Stimulated activated CD4-positive, alpha-beta T cell treated with anti-CD3 and anti-CD28 coated beads, TNF-alpha, amount 100 ng/mL, for 4 hours (primary cell): ENCODE data around the gene MRPL2.
A peak's percentile ranks its signal among the peaks of the same experiment; 100 is the strongest.
"Not testable (repeated sequence)": the region's sequence is repeated elsewhere in the genome, so short reads cannot be mapped to it uniquely, and the experiment has no call there.

ENCODE experiments used
- DNase-seq, 3 experiments: peaks; one replicate each; pipeline ENCODE4 v3.0.0-alpha.2; 2020; ENCODE audit warnings: low read depth in 3 of 3

MRPL2 gene

DNA sequence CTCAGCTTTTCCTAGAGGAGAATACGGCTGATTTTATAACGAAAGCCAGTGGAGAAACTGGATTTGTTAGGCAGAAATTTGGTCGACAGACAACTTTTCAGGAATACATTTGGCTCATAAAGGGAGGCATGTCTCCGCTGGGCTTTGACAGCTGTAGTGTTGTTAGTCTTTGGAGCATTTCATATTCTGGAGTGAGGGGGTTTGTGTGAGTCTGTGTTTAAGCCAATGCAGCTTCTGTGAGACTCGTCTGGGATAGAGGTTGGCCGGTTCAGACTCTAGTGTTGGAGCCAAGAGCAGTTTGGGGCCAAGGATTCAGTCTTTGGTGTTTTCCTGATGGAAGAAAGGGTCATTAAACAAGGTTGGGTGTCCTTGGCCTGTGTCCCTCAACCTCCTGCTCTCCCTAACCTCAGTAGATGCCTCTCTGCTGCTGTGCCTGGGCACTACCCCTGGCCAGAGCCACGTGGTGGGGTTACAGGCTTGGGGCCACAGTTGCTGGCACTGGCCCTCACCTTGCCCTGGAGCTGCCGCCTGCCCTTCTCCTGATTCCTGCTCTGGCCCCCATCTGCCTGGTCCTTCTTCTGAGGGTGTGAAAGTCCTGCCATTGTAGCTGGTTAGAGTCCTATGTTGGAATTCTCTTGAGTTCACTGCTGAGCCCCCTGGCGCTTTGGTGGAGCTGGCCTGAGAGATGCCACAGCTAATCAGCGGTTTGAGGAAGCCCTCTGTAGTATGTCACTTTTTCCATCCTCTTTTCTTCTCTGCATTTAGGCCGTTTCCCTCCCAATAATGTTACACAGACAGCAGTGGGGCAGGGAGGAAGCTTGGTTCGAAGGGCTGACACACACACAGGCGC is 23.8 kb upstream of the MRPL2 start:
- DNase-seq, result no peak

DNA sequence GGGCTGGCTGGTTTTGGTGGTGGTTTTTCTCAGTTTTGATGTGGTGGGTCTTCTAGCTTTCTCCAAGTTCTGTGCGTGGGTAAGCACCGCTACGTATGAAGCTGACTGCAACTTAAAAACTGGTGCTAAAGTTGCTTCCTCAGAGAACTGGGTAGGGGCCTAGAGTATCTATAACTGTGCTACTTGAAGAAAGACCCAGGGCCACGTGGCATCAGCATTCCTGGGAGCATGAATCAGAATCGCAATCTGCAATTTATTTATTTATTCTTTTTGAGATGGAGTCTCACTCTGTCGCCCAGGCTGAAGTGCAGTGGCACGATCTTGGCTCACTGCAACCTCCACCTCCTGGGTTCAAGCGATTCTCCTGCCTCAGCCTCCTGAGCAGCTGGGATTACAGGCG is 22.7 kb upstream of the MRPL2 start:
- not testable (repeated sequence) for DNase-seq

DNA sequence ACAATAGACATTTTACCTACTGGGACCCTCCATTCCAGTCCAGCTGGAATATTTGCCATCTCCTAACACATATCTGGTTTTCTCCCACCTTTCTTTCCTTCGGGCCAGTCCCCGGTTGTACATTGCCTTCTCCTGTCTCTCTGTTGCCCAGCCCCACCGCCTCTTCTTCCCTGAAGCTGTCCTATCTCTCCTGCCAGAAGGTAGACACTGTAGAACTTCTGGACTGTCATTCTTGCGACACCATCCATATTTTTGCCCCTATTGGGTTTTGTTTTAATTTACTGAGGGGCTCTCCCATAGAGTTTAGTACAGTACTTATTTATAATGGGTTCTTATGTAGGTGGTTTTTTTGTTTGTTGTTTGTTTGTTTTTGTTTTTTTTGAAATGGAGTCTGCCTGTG is 21.8 kb upstream of the MRPL2 start:
- DNase-seq, result no peak

DNA sequence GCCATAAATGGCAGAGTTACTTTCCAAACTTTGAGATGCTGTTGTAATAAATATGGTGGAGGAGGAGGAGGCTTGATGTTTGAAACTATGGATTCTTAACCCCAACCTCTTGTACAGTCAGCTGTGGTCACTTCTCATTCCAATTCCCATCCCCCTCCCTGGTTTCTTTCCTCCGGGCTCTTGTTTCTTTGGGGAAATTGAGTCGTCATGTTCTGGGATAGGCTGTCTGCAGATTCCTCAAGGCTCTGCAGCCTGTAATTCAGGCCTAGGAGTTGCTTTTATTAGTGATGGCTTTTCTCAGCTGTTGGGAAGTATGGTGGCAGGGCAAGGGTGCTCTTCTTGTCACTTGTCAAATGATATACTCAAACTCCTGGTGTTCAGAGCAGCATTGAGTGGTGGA is 19.5 kb upstream of the MRPL2 start:
- no peak for DNase-seq

DNA sequence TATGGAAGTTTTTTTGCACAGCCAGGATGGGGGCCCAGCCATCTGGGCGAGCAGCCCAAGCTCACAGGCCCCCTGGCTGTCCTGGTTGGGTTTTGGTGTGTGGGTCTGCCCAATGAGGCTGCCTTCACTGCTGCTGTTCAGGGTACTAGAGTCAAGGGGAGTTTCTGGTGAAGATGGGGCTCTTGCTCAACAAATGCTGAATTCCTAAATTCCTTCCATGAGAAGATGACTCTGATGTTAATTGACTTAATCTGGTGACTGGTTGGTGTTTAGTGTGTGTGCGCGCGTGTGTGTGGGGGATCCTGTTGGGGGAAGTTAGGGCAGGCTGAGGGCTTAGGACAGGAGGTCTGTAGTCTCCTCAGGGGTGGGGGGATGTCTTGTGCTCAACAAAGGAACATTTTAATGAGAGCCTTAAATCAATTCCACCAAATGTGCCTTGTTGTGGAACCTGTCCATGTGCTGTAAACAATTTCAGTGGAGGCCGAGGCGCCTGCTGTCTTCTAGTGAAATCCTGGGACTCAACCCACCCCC is 18.8 kb upstream of the MRPL2 start:
- DNase-seq, result no peak

DNA sequence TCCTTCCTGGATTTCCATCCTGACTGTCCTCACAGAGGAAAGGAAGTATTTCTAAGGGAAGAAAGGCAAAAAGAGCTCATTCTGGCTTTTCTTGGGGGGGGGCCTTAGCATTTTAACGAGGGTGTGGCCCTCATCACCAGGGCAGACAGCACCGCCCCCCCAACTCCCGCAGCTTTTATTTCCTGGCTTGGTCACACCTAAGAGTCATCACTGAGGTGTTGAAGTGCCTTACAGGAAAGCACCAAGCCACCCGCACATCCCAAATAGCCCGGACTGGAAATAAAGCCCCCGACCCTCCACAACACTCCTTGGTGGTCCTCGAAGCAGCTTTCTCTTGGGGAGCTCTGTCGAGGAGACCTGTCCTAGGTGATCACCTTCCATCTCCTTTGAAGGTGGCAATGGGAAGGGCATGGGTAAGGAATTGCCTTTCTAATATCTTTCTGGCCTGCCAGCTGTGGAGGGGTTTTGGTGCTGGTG is 18.1 kb upstream of the MRPL2 start:
- DNase-seq, result no peak

DNA sequence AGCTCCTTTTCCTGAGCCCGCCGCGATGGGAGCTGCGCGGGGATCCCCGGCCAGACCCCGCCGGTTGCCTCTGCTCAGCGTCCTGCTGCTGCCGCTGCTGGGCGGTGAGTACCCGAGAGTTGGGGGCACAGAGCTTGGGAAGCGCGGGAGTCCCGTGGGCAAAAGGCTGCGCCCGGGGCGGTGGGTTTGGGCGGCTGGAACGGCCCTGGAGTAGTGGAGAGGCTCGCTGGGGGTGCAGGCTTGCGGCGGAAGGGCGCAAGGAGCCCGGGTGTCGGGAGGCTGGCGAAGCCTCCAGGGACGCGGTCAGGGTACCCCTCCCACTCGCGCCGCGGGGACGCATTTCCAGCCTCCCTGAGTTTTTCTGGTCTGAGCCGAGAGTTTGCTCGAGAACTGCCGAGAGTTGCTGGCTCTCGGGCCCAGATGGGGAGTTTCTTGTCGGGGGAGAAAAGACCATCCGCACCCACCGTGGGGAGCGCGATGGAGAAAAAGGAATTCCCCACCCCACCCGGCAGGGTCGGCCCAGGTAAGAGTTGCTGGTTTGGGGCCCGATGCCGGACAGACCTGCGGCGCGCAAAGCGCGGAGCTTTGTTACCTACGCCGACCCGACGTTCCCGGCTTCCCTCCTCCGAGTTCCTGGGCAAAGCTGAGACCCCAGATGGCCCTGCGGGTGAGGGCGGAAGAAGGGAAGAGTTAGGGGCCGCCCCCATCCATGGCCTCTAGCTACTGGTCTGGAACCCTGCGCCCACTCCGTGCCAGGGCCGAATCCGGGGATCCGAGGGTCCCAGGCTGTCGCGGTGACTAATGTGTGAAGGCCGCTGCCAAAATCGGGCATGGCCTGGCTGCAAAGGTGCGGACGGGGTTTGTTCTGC is 17.5 kb upstream of the MRPL2 start:
- DNase-seq, result peak in 1 of 3 experiments; percentile 12

DNA sequence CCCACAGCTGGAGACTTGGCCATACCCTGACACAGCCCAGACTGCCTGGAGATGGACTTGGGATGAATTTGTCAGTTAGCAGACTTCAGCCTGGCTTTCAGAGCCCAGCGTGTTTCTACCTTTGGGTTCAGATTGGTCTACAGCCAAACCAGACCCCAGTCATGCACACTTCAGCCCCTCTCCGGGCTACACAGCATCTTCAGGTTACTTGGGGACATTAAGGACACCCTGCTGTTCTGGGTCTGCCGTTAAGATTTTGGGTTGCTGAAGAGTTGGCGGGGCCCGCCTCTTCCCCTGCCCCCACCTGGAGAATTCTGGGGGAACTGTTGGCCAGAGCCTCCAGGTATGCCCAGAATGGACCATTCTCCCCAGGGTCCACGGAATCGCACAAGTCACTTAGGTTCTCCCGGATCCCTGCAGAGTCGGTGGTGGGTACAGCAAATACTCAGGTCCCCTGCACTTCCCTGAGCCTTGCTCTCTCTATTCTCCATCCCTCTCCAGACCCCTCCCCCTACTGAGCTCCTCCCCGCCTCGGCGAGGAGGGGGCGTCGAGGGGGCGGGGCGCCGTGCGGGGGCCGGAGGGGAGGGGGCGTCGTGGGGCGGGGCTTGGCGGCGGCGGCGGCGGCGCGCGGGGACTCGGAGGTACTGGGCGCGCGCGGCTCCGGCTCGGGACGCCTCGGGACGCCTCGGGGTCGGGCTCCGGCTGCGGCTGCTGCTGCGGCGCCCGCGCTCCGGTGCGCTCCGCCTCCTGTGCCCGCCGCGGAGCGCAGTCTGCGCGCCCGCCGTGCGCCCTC is 16.6 kb upstream of the MRPL2 start, which contains the start of gene PTK7:
PTK7 (plus strand) TSS at position 645 of the 794 bp plus-strand sequence. CDS start 175 bp downstream, outside the sequence.
- DNase-seq, result peak in 2 of 3 experiments; percentile 23 to 24

DNA sequence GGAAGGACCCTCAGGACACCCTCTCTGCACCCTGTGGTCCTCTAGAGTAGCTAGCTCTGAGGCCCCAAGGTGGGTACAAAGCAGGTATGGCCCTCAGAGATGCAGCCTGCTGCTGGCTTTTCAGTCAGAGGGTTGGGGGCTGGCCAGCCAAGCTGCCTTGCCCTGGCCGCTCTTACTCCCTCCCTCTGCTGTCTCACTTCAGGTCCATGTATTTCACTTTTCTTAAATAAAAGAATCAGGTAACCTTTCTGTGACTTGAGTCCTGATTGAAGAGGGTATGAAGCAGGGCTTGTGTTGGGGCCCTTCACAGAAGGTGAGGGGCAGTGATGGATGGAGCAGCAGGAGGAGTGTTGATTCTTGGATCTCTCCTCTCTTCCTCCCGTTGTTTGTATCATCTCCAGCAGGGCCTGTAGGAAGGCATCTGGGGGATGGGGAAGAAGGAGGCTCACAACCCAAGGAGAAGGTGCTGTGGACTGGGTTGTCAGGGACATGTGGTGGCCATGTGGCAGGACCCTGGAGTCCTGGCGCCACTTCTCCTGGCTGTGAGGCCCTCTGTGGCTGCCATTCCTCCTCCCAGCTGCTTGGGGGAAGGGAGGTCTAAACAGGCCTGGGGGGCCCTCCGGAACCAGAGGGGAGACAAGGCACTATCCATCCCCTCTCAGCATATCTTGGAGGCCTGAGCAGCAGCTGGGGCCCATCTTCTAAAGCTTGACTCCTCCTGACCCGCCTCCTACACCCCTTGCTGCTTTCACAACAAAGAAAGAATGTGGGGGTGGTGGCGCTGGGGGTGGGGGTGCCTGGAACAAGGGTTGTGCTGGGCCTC is 15.8 kb upstream of the MRPL2 start:
- no peak for DNase-seq

DNA sequence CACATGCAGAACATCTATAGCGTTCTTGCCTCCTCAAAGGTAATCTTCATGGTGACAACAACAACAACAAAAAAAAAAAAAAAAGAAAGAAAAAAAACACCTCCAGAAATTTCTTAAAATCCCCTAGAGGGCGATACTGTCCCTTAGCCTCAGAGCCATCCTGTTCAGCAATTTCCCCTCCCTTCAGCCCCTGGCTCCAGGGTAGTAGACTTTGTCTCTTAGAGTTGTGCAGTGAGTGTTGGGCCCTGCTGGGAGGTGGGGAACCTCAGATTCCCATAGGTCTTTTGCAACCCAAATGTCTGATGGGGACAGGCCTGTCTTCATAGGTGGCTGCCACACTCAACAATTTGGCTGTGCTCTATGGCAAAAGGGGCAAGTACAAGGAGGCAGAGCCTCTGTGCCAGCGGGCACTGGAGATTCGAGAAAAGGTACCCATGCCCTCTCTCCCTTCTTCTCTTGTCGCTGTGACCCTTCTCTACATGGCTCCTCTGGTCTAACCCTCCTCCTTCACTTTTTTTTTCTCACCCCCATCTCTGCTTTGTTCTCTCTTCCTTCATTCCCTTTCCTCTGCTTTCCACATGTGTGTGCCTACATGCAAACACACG is 10.9 kb upstream of the MRPL2 start:
- no peak for DNase-seq

DNA sequence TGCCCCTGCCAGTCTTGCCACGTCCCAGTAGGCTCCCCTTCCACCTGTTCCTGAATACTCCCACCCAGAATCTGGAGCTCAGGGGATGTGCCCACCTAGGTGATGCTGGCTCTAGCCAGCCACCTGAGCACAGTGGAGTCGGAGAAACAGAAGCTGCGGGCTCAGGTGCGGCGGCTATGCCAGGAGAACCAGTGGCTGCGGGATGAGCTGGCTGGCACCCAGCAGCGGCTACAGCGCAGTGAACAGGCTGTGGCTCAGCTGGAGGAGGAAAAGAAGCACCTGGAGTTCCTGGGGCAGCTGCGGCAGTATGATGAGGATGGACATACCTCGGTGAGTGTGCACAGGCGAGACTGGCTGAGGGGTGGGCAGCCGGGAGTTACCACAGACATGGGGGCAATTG is 3.6 kb upstream of the MRPL2 start:
- no peak for DNase-seq

DNA sequence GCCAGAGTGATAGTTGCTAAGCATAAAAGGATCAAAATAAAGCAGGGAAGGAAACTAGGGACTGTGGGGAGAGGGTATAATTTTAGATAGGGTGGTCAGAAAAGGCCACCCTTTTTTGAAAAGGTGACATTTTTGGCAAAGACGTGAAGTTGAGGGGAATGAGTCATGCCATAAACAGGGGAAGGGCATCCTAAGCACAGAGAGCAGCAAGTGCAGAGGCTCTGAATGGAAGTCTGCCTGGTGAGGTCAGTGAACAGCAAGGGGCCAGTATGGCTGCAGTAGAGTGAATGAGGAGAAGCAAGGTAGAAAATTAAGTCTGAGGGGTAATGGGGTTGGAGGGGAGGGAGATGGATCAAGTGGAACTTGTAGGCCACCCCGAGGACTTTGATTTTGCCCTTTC is 2.6 kb upstream of the MRPL2 start:
- no peak for DNase-seq

DNA sequence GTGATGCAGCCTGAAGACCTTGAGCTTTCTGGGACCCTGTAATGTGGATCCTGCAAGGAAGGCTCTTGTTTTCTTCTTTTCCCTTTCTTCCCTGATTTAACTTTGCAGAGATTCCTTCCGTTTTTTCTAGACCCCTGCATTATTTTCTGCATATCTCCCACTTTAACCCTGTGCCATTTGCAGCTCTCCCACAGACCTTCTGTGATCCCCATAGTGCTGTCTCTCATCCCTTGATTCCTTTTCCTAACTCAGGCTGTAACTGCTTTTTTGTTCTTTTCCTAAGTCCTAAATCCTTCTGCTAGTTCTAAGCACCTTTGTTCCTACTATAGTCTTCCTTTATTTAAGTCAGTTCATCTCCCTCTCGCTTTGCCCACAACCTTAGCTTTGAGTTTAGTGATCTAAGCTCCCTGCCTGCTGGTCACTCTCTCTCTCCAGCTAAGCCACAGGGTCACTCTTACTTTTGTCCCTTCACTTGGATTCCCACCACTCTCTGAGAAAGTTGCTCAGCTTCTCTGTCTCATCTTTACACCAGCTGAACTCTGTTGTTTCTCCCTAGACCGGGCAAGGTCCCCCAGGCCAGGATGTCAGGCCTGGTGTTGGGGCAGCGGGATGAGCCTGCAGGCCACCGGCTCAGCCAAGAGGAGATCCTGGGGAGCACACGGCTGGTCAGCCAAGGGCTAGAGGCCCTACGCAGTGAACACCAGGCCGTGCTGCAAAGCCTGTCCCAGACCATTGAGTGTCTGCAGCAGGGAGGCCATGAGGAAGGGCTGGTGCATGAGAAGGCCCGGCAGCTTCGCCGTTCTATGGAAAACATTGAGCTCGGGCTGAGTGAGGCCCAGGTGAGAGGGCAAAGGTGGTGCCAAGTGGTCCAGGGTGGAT is 1.8 kb upstream of the MRPL2 start:
- no peak for DNase-seq

DNA sequence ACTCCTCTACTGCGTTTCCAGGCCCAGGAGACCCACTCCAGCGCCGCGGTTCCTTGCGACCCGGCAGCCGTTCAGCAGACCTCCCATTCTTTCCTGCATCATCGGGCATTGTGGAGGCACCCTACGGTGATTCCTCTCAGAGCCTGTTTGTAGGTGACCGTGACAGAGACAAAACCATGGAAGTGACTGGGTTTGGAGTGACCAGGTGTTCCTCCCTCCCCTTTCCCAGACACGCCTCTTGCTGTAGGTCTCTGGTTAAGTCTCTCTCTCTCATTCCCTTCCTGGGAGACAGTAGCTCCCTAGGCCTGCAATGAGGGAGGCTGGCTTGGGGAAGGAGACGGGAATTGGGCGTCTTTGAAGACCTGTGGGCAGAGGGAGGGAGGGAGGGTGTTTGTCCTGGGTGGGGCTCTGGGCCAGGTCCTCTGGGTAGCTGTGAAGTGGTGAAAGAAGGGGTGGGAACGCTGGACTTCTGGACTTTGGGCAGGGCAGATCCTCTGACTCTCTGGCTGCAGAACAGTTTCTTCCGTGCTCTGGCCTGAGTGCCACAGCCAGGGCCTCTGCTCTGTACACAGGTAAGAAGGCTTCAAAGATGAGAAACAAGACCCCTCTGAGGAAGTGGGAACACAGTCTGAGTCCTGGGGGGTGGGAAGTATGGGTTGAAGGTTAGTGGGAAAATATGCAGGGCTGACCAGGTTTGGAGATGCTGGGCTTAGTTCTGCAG is 960 bp upstream of the MRPL2 start:
- DNase-seq, result no peak

DNA sequence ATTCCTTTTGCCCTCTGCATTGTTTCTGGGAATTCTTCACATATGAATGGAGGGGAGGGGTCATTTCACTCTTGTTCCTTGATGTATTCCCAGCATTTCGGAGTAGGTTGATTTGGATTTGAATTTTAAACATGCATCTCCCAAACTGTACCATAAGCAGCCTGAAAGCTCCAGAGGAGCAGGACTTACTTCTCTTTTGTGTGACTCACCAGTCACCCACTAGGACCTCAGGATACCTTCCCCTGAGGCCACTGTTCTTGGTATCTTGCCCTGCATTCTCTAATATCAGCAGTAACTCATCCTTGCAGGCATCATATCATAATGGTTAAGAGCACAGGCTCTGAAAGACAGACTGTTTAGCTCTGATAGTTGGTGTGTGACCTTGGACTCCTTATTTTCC is 703 bp downstream of the MRPL2 start:
- DNase-seq, result no peak

DNA sequence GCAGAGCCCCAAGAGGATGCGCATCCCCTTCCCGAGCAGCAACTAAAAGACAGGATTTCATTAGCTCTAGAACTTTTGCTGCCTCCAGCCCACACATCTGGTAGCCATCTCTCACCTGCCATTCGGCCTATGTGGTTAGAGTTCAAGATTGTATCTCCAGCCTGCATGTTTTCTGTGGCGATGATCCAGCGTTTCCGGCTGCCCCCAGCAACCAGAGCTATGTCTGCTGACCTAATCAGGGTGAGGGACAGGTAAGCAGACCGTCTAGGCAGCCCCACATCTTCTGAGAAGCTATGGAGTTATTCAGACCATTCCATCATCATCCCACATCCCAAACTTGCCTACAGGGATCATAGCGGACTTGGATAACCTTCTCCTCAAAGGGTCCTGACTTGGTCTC is 3.3 kb downstream of the MRPL2 start:
- DNase-seq, result no peak

DNA sequence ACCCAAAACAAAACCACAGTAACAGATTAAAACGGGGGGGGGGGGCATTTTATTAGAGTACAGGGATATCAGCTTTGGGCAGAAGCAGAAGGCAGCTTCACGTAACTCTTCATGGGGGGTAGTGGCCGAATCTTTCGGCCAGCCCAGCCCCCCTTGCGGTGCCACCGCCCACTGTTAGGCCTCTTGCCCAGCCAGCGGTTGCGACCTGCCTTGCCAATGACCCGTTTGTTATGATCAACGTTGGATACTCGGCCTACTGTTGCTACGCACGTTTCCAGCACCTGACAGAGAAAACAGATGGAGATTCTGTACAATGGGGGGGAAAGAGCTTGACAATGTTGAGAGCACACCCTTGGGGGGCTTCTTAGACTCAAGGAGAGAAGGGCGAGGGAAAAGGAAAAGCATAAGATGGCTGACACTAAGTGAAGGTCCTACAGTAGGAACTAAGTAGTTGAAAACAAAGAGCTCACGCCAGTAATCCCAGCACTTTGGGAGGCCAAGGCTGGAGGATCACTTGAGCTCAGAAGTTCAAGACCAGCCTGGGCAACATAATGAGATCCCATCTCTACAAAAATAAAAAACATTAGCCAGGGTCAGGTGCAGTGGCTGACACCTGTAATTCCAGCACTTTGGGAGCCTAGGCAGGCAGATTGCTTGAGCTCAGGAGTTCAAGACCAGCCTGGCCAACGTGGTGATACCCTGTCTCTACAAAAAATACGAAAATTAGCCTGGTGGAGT is 4.9 kb downstream of the MRPL2 start:
- no peak for DNase-seq
